Lower leg skin (tissue), 4 donors: ENCODE data around the gene CERS5. TPM values are rescaled to one million over a fixed set of nuclear protein-coding genes. Genes with fewer than 3 reads are reported as not detected.

Source experiments
- DNase-seq, 2 donors: peaks; one replicate each; pipeline ENCODE4 v3.0.0-alpha.2; 2019; ENCODE audit warnings: low spot score in 2 of 2
- H3K4me3 ChIP-seq: fragments of 200-600 bp; sonication (generic); 2 replicates; pipeline ENCODE4 v1.5.1; 2017; ENCODE audit warnings: mild to moderate bottlenecking, low read depth; ENCODE audit not compliant: poor library complexity, severe bottlenecking
- POLR2A ChIP-seq, 2 donors: fragments of 450-650 bp; IDR thresholded peaks; one replicate each; pipeline ENCODE4 v1.6.1; 2016 to 2017; ENCODE audit warnings: antibody characterized with exemption in 2 of 2, mild to moderate bottlenecking in 1 of 2, moderate library complexity in 1 of 2
- WGBS, 2 donors: methylation state at CpG; one replicate each; pipeline ENCODE4 v1.1.5; 2018; 5-methylcytosine and 5-hydroxymethylcytosine counted together
- intact Hi-C: fragments of 100-400 bp; cut with DNase I; formaldehyde crosslinking; loops from one replicate; pipeline ENCODE4 v1.15.0; 2023; ENCODE audit warnings: low total_unique reads
- total RNA-seq, 4 donors: library from RNA; depleted of rRNA; stranded (reverse); fragments of >200 nt; gene quantifications; one replicate each; pipeline ENCODE4 v1.1.0, GENCODE V29; 2016
- TF ChIP-seq, protein P1 (sequence below), 3 donors: fragments of 450-650 bp; IDR thresholded peaks; one replicate each; pipeline ENCODE4 v1.5.1; 2016; ENCODE audit warnings: antibody characterized with exemption in 3 of 3, mild to moderate bottlenecking in 3 of 3, moderate library complexity in 2 of 3

Gene CERS5
- total RNA-seq, 4 donors from 2014 or later = 31.8 to 34.5 (median 32.5) TPM

DNA sequence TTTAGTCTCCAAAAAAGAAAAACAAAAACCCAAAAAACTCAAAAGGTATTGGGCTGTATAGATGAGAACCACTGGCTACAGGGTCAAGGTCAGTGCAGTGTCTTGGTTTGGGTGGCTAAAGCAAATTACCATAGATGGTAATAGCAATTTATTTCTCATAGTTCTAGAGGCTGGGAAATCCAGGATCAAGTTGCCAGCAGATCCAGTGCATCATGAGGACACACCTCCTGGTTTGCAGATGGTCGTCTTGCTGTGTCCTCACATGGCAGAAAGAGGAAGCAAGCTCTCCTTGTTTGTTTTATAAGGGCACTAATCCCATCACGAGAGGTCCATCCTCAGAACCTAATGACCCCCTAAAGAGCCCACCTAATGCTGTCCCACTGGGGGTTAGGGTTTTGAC lies 44.0 kb downstream of the CERS5 start:
- H3K4me3 ChIP-seq = no peak overlapping the region
- no peak for DNase-seq
- no peak for TF ChIP-seq POLR2A (IDR thresholded peaks at IDR 0.05)
- TF ChIP-seq, protein P1, sequence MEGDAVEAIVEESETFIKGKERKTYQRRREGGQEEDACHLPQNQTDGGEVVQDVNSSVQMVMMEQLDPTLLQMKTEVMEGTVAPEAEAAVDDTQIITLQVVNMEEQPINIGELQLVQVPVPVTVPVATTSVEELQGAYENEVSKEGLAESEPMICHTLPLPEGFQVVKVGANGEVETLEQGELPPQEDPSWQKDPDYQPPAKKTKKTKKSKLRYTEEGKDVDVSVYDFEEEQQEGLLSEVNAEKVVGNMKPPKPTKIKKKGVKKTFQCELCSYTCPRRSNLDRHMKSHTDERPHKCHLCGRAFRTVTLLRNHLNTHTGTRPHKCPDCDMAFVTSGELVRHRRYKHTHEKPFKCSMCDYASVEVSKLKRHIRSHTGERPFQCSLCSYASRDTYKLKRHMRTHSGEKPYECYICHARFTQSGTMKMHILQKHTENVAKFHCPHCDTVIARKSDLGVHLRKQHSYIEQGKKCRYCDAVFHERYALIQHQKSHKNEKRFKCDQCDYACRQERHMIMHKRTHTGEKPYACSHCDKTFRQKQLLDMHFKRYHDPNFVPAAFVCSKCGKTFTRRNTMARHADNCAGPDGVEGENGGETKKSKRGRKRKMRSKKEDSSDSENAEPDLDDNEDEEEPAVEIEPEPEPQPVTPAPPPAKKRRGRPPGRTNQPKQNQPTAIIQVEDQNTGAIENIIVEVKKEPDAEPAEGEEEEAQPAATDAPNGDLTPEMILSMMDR (IDR thresholded peaks at IDR 0.05) = no peak
- intact Hi-C loops = no loop called here
- 82 to 92% methylated on average over 2 of the region's 2 CpGs for WGBS, 2 donors

DNA sequence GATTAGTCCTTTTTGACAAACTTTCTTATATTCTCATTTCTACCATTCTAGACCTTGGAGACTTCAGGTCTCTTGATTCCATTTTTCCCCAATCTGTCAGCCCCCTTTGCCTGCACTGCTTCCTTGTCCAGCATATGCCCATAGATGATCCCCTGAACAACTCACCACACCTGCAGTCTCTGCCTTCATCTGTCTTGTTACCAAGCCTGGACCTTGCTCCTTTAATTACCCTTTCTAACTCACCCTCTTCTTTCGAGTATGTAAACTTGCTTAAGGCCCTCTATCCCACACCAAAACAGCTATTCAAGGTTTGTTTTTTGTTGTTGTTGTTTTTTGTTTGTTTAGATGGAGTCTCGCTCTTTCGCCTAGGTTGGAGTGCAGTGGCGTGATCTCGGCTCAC lies 45.5 kb downstream of the CERS5 start:
- DNase-seq = peak in 1 of 2 donors; percentile 7
- intact Hi-C loops = no loop called here
- WGBS, 2 donors = 77 to 85% methylated on average over 5 of the region's 5 CpGs
- H3K4me3 ChIP-seq = no peak overlapping the region
- TF ChIP-seq, protein P1 (IDR thresholded peaks at IDR 0.05) = no peak
- no peak for TF ChIP-seq POLR2A (IDR thresholded peaks at IDR 0.05)

DNA sequence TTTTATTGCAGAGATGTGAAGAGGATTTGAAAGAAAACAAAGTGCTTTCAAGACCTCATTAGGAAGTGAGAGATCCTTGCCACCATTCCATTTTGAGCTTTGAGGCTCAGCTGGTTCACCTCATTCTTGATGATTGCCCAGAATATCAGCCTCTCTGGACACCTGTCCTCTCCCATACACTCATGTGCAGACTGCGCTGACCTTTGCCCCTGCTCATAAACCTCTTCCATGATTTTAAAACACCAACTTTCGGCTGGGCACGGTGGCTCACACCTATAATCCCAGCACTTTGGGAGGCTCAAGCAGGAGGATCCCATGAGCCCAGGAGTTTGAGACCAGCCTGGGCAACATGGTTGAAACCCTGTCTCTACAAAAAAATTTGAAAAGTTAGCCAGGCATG lies 46.2 kb downstream of the CERS5 start:
- intact Hi-C loops = no loop called here
- no peak overlapping the region for H3K4me3 ChIP-seq
- WGBS, 2 donors = 97 to 100% methylated on average over 3 of the region's 3 CpGs
- DNase-seq = peak in 1 of 2 donors; percentile 34
- TF ChIP-seq, protein P1 (IDR thresholded peaks at IDR 0.05) = no peak
- TF ChIP-seq POLR2A (IDR thresholded peaks at IDR 0.05) = no peak

DNA sequence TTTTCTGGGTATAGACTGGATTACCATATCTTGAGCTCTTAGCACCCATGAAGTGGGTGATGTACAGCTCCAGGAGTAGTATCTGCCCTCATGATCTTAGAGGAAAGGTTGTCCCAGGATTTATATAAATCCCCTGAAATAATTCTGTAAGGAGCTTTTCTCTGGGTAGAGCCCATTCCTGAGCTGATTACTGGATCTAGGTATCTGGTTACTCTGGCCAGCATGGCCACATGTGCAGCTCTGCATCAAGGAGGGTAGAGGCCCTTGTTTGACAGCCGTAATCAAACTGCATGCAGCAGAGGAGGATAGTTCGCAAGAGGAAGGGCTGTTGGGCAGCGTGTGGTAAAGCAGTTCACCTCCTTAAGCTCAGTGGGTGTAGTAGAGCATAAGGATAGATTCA lies 46.6 kb downstream of the CERS5 start:
- H3K4me3 ChIP-seq = no peak overlapping the region
- DNase-seq = no peak
- TF ChIP-seq POLR2A (IDR thresholded peaks at IDR 0.05) = no peak
- TF ChIP-seq, protein P1 (IDR thresholded peaks at IDR 0.05) = no peak
- intact Hi-C loops = no loop called here
- 89 to 98% methylated on average over 3 of the region's 3 CpGs for WGBS, 2 donors

DNA sequence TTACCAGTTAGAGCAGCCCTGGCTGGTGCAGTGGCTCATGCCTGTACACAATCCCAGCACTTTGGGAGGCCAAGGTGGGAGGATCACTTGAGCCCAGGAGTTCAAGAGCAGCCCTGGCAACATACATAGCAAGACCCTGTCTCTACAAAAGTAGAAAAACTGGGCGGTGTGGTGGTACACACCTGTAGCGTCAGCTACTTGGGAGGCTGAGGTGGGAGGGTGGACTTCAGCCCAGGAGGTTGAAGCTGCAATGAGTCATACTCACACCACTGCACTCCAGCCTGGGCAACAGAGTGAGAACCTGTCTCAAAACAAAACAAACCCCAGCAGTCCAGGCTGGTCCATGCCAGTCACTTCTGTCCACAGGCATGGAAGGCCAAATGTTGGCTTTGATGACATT lies 47.8 kb downstream of the CERS5 start:
- TF ChIP-seq, protein P1 (IDR thresholded peaks at IDR 0.05) = no peak
- TF ChIP-seq POLR2A (IDR thresholded peaks at IDR 0.05) = no peak
- H3K4me3 ChIP-seq = no peak overlapping the region
- DNase-seq = no peak
- 100% methylated on average over 2 of the region's 2 CpGs for WGBS, 2 donors
- intact Hi-C loops = no loop called here

DNA sequence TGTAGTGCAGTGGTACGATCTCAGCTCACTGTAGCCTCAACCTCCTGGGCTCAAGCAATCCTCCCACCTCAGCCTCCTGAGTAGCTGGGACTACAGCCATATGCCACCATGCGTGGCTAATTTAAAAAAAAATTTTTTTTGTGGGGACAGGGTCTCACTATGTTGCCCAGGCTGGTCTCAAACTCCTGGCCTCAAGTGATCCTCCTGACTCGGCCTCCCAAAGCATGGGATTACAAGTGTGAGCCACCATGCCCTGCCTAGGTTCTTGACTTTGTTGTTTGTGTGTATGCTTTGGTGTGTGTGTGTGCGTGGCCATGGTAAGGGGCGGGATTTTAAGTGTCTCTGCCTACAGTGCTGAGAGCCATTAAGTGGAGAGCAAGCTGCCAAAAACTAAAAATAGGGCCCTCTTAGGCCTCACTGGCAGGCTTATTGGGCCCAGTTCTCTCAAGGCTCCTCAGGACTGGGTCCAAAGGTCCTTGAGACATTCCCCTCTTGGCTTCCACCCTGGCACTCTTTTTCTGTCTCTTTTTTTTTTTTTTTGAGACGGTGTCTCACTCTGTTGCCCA lies 50.0 kb downstream of the CERS5 start:
- intact Hi-C loops = no loop called here
- DNase-seq = no peak
- TF ChIP-seq POLR2A (IDR thresholded peaks at IDR 0.05) = no peak
- TF ChIP-seq, protein P1 (IDR thresholded peaks at IDR 0.05) = no peak
- WGBS, 2 donors = 82 to 85% methylated on average over 6 of the region's 6 CpGs
- H3K4me3 ChIP-seq = no peak overlapping the region
